Bronchial epithelial cell (primary cell): Measurements from ENCODE around the gene ADARB2. TPM values are rescaled to one million over a fixed set of nuclear protein-coding genes. Genes with fewer than 3 reads are reported as not detected.

ENCODE experiments used
- DNase-seq: peaks from one replicate; pipeline ENCODE4 v3.0.0-alpha.2; 2010; ENCODE audit warnings: low read depth
- FAIRE-seq: peaks from 2 replicates; lab custom pipeline; 2011; peaks lifted over from hg19 to GRCh38; lab: Jason Lieb, UNC
- H3K27me3 ChIP-seq: 2 replicates; pipeline ENCODE4 v1.5.1; 2011; ENCODE audit warnings: low read length; ENCODE audit not compliant: control insufficient read depth, insufficient read depth
- H3K36me3 ChIP-seq: 2 replicates; pipeline ENCODE4 v1.5.1; 2011; ENCODE audit warnings: low read length; ENCODE audit not compliant: control insufficient read depth, insufficient read depth
- H3K4me3 ChIP-seq: 2 replicates; pipeline ENCODE4 v1.5.1; 2011; ENCODE audit warnings: mild to moderate bottlenecking, low read depth, low read length, control low read depth
- CTCF ChIP-seq: IDR thresholded peaks from 2 replicates; pipeline ENCODE4 v1.5.1; 2011; ENCODE audit warnings: mild to moderate bottlenecking, moderate library complexity, low read length, control low read depth, inconsistent platforms; ENCODE audit not compliant: insufficient read depth, severe bottlenecking
- total RNA-seq: library from RNA; depleted of rRNA; stranded (reverse); fragments of >200 nt; gene quantifications from 2 replicates; pipeline ENCODE4 v1.2.1, GENCODE V29; 2014

ADARB2 gene
- total RNA-seq, 1 donor from 2014 or later, result not detected

GRCh38 chr10:1631282-1631681 lies 106.0 kb downstream of the ADARB2 start:
- H3K27me3 ChIP-seq, result no peaks in the 10 kb centered on the region
- no peak for DNase-seq
- H3K36me3 ChIP-seq, result no peaks in the 10 kb centered on the region
- no peak for FAIRE-seq
- H3K4me3 ChIP-seq, result no peak overlapping the region
- TF ChIP-seq CTCF, result no peak

- H3K4me3 ChIP-seq, result no peak overlapping the region
- no peak for TF ChIP-seq CTCF
Measured at GRCh38 chr10:1630304-1630703, 107.0 kb downstream of the ADARB2 start.

GRCh38 chr10:1629326-1630198 lies 107.8 kb downstream of the ADARB2 start:
- no peak overlapping the region for H3K4me3 ChIP-seq
- no peak for TF ChIP-seq CTCF
- H3K36me3 ChIP-seq, result no peaks in the 10 kb centered on the region
- no peak for FAIRE-seq
- DNase-seq, result no peak
- H3K27me3 ChIP-seq, result no peaks in the 10 kb centered on the region

More at GRCh38 chr10:1630304-1630703, 107.0 kb downstream of the ADARB2 start:
- no peak for DNase-seq
- H3K27me3 ChIP-seq, result no peaks in the 10 kb centered on the region
- no peak for FAIRE-seq
- H3K36me3 ChIP-seq, result no peaks in the 10 kb centered on the region

- FAIRE-seq (no peak), DNase-seq (no peak)
- no peak for TF ChIP-seq CTCF
- H3K27me3 ChIP-seq, result no peaks in the 10 kb centered on the region
- no peaks in the 10 kb centered on the region for H3K36me3 ChIP-seq
- no peak overlapping the region for H3K4me3 ChIP-seq
Measured at GRCh38 chr10:1628757-1629156, 108.6 kb downstream of the ADARB2 start.

GRCh38 chr10:1627945-1628344 lies 109.4 kb downstream of the ADARB2 start:
- Histone ChIP-seq H3K36me3 (no peaks in the 10 kb centered on the region), H3K27me3 (no peaks in the 10 kb centered on the region), H3K4me3 (no peak overlapping the region)
- no peak for TF ChIP-seq CTCF
- DNase-seq, result no peak
- FAIRE-seq, result no peak
